ENCODE measurements around the gene ACKR1.

Gene ACKR1

GRCh38 chr1:159222075-159222865, 17.6 kb downstream of the ACKR1 start:
- no peak for DNase-seq (ENCODE audit: low spot score)

- no peak for DNase-seq (ENCODE audit: low spot score)
Measured at GRCh38 chr1:159223004-159223403, 18.3 kb downstream of the ACKR1 start.

DNA sequence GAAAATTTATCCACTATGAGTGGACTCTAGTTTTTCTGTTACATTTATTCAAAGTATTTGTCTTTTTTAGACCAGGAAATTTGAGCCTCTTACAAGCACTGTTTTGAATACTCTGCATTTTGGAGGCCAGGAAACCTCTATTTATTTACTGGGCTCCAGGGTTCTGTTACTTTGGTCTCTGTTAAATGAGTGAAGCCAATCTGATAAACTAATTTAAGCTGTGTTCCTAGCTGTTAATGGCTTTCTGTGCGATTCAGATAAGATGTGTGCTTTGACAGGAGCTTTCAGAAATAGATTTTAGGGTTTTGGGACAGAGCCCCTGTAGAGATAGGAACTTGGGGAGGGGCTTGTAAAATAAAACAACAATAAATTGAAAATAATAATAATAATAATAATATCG, 23.9 kb downstream of the ACKR1 start:
- DNase-seq (ENCODE audit: low spot score): no peak

DNA sequence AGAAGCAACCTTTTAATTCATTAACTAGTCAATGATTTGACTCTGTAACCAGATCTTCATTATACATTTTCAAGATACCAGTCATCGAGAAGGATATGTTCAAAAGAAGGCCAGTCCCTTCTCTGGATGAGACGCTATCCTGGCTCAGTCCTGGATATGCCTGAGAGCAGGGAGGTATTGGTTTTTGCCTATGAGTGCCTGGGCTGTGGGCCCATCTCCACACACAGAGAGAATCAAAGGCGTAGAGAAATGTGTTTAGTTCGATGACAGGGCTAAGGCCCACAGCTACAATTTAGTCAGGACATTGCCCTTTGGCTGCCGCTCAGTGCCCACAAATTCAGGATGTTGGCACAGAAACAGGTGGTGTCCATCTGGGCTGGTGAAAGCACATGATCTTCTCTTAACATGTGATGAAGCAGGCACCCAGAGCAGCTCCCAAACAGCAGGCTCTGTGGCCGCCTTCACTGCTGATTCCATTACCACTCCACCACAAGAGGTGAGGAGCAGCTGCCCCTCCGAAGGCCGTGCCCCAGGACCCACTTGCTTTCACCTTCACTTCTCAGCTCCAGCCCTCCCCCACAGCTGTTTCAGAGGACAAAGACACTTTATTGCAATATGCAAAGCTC, 24.7 kb downstream of the ACKR1 start:
- DNase-seq (ENCODE audit: low spot score): no peak

DNA sequence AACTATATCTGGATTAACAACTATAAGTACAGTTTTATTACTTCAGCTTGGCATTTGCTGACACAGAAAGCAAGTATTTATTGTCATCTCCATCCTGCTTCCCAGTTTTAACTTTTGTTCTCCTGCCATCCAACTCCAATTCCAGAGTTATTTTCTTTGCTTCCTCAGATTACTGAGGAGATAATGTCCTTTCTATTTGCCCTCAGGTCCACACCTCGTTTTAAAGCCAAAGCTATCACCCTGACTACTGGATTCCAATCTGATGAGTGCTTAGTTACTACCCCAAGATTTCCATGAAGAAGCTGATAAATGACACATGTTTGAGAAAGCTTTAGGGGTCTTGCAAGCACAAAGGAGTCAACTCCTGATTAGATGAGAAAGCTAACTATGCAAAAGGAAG, 25.2 kb downstream of the ACKR1 start:
- DNase-seq (ENCODE audit: low spot score): no peak

DNA sequence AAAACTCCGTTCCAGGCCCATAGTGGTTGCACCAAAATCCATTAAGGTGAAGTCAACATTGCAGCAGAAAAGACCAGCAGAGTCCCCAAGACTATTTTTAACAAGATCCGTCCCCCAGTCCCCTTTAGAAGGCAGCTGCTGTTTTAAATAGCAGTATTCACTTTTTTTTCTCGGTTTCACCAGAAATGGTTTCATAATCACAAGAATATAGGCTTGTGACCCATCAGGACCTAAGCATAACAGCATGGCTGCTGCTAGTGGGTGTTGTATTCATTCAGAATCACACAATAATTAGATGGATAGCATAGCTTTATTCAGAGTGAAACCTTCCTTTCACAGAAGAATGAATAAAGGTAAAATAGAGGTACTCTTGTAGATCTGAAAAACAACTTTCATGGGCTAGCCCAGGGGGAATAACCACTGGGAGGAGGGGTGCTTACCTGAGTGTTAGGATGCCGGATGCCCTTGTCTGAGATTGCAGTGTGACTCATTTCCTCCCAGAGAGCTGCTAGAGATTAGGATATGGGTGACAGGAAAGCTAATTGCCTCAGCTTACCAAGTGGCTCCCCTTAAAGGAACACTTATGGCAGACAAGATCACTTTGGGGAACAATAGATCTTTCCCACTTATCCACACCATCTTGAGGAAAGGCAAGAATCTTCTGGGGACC, 35.0 kb downstream of the ACKR1 start:
- DNase-seq (ENCODE audit: low spot score): no peak

GRCh38 chr1:159247266-159247665, 42.6 kb downstream of the ACKR1 start:
- DNase-seq (ENCODE audit: low spot score): no peak

DNA sequence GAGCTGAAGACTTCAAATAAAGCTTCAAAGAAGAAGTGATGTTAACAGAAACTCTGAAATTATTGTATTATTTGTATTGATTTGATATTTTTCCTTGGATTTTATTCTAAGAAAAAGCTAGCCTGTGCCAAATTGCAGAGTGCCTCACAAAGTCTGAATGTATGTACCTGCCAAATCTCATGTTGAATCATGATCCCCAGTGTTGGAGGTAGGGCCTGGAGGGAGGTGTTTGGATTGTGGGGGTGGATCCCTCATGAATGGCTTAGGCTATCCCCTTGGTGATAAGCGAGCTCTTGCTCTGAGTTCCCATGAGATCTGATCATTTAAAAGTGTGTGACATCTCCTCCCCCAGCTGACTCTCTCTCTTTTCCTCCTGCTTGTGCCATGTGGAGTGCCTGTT, 43.6 kb downstream of the ACKR1 start:
- no peak for DNase-seq (ENCODE audit: low spot score)

DNA sequence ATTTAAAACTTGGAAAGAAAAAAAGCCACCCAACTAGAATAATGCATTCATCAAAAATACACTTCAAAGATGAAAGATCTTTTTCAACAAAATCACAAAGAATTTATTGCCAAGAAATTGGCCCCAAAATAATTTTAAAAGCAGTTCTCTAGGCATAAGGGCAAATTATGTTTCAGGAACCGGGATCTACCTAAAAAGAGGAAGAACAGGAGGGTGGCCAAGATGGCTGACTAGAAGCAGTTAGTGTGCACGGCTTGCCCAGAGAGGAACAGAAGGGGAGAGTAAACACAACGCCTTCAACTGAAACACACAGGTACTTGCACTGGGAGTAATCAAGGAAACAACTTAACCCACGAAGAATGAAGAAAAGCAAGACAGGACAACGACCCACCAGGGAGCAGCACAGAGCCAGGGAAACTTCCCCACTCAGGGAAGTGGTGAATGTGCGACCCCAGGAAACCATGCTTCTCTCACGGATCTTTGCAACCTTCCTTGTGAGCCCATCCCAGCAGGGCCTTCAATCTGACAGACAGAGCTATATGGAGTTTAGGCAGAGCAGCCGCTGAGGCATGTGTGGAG, 46.1 kb downstream of the ACKR1 start:
- DNase-seq (ENCODE audit: low spot score): no peak
